Activated CD4-positive, alpha-beta T cell treated with anti-CD3 and anti-CD28 coated beads, Interleukin-2, amount 50 U/mL, for 4 hours (primary cell): Measurements from ENCODE around the gene PDYN.

Experiments used
- DNase-seq, 2 experiments: peaks; one replicate each; pipeline ENCODE4 v3.0.0-alpha.2; 2020

PDYN gene

GRCh38 chr20:1931830-1932229 lies 62.0 kb downstream of the PDYN start:
- DNase-seq: no peak

GRCh38 chr20:1930165-1930564 lies 63.7 kb downstream of the PDYN start:
- DNase-seq: no peak

GRCh38 chr20:1929460-1929859 lies 64.4 kb downstream of the PDYN start:
- DNase-seq: no peak

DNA sequence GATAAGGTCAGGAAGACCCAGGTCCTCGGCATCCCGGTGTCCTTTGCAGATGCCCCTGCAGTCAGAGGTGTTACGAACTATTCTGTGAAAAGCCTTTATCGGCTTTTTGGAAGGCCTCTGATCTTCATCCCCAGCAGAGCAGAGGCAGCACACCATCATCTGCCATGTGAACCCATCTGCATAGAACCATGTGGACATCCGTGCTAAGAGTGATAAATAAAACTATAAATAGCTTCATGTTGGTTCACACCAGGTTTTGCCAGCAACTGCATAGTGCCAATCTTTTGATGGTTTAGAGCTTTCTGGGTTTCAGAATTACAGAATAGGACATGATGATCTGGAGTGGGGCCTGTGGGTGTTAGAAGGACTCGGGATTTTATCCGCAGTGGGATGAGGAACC lies 65.1 kb downstream of the PDYN start:
- no peak for DNase-seq
